ENCODE measurements around the gene REELD1.

The REELD1 gene

DNA sequence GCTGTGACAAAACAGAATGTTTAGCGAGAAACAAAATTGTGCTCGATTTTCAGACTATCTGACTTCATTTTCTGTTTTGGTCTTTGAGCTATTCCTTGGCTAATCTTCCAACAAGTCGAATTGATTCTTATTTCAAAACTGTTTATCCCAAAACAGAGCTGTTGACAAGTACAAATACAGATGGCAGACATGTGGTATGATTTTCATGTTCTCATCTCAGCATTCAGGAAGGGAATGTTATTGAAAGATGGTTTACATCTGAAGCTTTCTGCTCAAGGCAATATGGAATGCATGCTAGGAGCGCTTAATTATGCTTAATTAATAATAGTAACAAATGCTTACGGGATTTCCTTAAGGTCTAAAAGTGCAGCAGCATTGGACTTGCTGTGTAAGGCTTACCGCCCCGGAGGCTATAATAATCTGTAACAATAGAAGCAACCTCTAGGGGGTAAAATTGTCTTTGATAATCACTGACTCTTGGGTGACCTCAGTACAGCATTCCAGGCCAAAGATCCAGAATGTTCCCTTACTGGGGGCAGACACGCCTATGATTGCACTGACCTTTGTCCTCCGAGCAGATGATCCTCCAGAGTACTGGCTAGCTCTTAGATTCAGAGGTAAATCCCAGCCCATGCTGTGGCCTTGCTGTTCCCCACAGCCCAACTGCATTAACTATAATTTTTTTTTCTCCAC is 22.4 kb upstream of the REELD1 start:
- TF ChIP-seq, protein P1, sequence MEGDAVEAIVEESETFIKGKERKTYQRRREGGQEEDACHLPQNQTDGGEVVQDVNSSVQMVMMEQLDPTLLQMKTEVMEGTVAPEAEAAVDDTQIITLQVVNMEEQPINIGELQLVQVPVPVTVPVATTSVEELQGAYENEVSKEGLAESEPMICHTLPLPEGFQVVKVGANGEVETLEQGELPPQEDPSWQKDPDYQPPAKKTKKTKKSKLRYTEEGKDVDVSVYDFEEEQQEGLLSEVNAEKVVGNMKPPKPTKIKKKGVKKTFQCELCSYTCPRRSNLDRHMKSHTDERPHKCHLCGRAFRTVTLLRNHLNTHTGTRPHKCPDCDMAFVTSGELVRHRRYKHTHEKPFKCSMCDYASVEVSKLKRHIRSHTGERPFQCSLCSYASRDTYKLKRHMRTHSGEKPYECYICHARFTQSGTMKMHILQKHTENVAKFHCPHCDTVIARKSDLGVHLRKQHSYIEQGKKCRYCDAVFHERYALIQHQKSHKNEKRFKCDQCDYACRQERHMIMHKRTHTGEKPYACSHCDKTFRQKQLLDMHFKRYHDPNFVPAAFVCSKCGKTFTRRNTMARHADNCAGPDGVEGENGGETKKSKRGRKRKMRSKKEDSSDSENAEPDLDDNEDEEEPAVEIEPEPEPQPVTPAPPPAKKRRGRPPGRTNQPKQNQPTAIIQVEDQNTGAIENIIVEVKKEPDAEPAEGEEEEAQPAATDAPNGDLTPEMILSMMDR (IDR thresholded peaks at IDR 0.05; ENCODE audit: low read depth, low read length, missing control alignments) = no peak
- DNase-seq (ENCODE audit: low read depth) = no peak
- H3K4me3 ChIP-seq (ENCODE audit: low read depth, low read length) = no peak overlapping the region

DNA sequence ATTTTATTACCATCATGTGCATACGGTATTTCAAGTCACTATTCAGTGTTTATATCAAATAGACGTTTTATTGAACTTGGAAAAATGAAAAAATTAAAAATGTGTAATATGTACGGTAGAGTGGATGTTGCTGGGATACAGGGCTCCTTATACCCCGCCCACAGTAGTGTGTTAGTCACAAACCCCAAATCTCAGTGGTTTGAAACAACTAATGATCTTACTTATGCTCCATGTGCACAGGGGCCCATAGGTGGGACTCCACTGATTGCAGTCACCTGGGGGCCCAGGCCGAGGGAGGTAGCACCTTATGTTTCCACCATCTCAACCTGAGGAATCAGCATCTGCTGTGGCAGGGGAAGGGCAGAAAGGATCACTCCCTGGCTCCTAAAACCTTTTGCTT is 20.7 kb upstream of the REELD1 start:
- TF ChIP-seq, protein P1 (IDR thresholded peaks at IDR 0.05; ENCODE audit: low read depth, low read length, missing control alignments) = no peak
- no peak overlapping the region for H3K4me3 ChIP-seq (ENCODE audit: low read depth, low read length)
- no peak for DNase-seq (ENCODE audit: low read depth)

GRCh38 chr4:146194212-146194611 is 20.1 kb upstream of the REELD1 start:
- H3K4me3 ChIP-seq (ENCODE audit: low read depth, low read length) = no peak overlapping the region
- TF ChIP-seq, protein P1 (IDR thresholded peaks at IDR 0.05; ENCODE audit: low read depth, low read length, missing control alignments) = no peak
- no peak for DNase-seq (ENCODE audit: low read depth)

DNA sequence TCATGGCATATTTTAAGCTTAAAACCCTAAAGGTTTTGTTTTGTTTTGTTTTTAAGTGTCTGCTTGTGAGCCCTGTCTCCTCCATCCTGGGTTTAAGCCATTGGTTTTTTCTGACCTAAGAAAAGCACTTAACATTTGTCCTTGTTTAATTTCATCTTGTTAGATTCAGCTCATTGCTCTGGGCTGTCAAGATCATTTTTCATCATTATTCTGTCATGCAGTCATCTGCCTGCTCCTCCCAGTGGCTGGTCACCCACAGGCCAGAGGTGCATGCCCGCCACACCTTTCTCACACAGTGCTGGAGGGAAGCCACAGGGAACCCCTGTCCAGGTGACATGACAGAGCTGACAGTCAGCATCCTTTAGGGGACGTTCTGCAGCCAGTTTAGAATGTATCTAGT is 11.7 kb upstream of the REELD1 start:
- no peak for DNase-seq (ENCODE audit: low read depth)
- H3K4me3 ChIP-seq (ENCODE audit: low read depth, low read length) = no peak overlapping the region
- TF ChIP-seq, protein P1 (IDR thresholded peaks at IDR 0.05; ENCODE audit: low read depth, low read length, missing control alignments) = no peak

DNA sequence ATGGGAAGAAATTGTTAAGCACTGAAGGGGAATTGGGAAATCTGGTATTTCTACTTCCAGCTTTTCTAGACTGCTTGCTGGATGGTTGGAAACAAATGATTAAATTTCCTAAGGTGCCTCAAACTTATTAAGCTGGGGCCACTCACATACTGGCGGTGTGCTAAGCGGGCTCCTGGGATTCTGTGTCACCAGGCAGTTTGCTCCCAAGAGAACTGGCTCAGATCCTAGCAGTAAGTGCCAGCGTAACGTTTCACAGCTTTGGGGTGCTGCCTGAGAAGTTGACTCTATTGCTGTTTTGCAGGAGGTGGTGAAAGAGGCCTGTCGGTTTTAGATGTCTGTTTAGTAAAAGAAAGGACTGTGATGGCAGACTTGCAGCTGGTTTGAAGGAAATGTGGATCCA is 6.9 kb upstream of the REELD1 start:
- no peak for DNase-seq (ENCODE audit: low read depth)
- no peak overlapping the region for H3K4me3 ChIP-seq (ENCODE audit: low read depth, low read length)
- TF ChIP-seq, protein P1 (IDR thresholded peaks at IDR 0.05; ENCODE audit: low read depth, low read length, missing control alignments) = no peak

DNA sequence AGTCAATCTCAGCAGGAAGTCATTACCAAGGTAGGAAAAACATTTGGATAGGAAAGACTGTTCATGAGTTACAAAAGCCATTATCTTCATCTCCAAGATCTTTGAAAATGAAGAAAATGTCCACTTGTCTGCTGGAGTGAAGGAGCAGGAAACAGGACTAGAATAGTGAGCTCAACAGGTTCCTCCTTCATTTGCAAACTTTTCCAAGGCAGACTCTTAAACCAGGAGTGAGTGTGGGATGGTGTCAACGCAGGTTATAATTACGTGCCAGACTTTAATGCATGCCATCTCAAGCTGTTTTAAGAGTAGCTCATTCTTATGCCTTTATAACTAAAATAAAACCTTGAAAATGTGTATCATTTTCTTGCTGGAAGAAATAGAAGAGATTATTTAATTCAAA is 3.4 kb upstream of the REELD1 start:
- no peak for DNase-seq (ENCODE audit: low read depth)

More for the DNA sequence above, 3.4 kb upstream of the REELD1 start:
- no peak overlapping the region for H3K4me3 ChIP-seq (ENCODE audit: low read depth, low read length)
- TF ChIP-seq, protein P1 (IDR thresholded peaks at IDR 0.05; ENCODE audit: low read depth, low read length, missing control alignments) = no peak
